Neural progenitor cell (in vitro differentiated cells): ENCODE results near the gene BCAN. TPM values are rescaled to one million over a fixed set of nuclear protein-coding genes. Genes with fewer than 3 reads are reported as not detected.
"Not testable (repeated sequence)": the region's sequence is repeated elsewhere in the genome, so short reads cannot be mapped to it uniquely, and the experiment has no call there.

Experiments used
- DNase-seq: peaks from one replicate; pipeline ENCODE4 v3.0.0-alpha.2; 2016; ENCODE audit warnings: low spot score
- H2AFZ ChIP-seq: fragments of 200-600 bp; sonication (generic); replicated peaks from 2 replicates; pipeline ENCODE4 v1.6.1; 2016; ENCODE audit warnings: antibody characterized with exemption
- H3F3A ChIP-seq: fragments of 200-600 bp; sonication (generic); 2 replicates; pipeline ENCODE4 v1.6.1; 2016; ENCODE audit warnings: antibody characterized with exemption, low read depth
- H3K27ac ChIP-seq: fragments of 200-600 bp; sonication (generic); 2 replicates; pipeline ENCODE4 v1.5.1; 2016; ENCODE audit warnings: mild to moderate bottlenecking
- H3K27me3 ChIP-seq: fragments of 200-600 bp; sonication (generic); 2 replicates; pipeline ENCODE4 v1.6.1; 2016; ENCODE audit warnings: mild to moderate bottlenecking, moderate library complexity
- H3K36me3 ChIP-seq: fragments of 200-600 bp; sonication (generic); 2 replicates; pipeline ENCODE4 v1.5.1; 2016
- H3K4me1 ChIP-seq: fragments of 200-600 bp; sonication (generic); 2 replicates; pipeline ENCODE4 v1.6.1; 2016; ENCODE audit warnings: mixed run types
- H3K4me2 ChIP-seq: fragments of 200-600 bp; sonication (generic); 2 replicates; pipeline ENCODE4 v1.6.1; 2016
- H3K4me3 ChIP-seq: fragments of 200-600 bp; sonication (generic); 2 replicates; pipeline ENCODE4 v1.5.1; 2016
- H3K79me2 ChIP-seq: fragments of 200-600 bp; sonication (generic); 2 replicates; pipeline ENCODE4 v1.6.1; 2016; ENCODE audit warnings: low read depth
- H3K9ac ChIP-seq: fragments of 200-600 bp; sonication (generic); 2 replicates; pipeline ENCODE4 v1.6.1; 2016
- H3K9me3 ChIP-seq: fragments of 200-600 bp; sonication (generic); 2 replicates; pipeline ENCODE4 v1.5.1; 2016; ENCODE audit warnings: low read depth
- H4K20me1 ChIP-seq: fragments of 200-600 bp; sonication (generic); 2 replicates; pipeline ENCODE4 v1.6.1; 2016; ENCODE audit warnings: low read depth
- H3K27ac Mint-ChIP-seq: 3 replicates; pipeline ENCODE4 v1.8.0; 2021; ENCODE audit warnings: mixed read lengths
- H3K27me3 Mint-ChIP-seq: 2 replicates; pipeline ENCODE4 v1.8.0; 2022; ENCODE audit warnings: low read depth, mild to moderate bottlenecking, inconsistent platforms, moderate library complexity, mixed read lengths; ENCODE audit not compliant: insufficient read depth
- H3K36me3 Mint-ChIP-seq: 3 replicates; pipeline ENCODE4 v1.8.0; 2021; ENCODE audit warnings: mixed read lengths
- H3K4me1 Mint-ChIP-seq: 3 replicates; pipeline ENCODE4 v1.8.0; 2021; ENCODE audit warnings: mixed read lengths
- H3K4me3 Mint-ChIP-seq: 3 replicates; pipeline ENCODE4 v1.8.0; 2021; ENCODE audit warnings: mild to moderate bottlenecking, moderate library complexity, mixed read lengths
- H3K9me3 Mint-ChIP-seq: 3 replicates; pipeline ENCODE4 v1.8.0; 2020; ENCODE audit warnings: mixed read lengths
- CTCF ChIP-seq: fragments of 200-600 bp; sonication (generic); IDR thresholded peaks from 2 replicates; pipeline ENCODE4 v1.5.1; 2017; ENCODE audit warnings: antibody characterized with exemption, mild to moderate bottlenecking
- EZH2 ChIP-seq: fragments of 200-600 bp; sonication (generic); IDR thresholded peaks from 2 replicates; pipeline ENCODE4 v1.6.1; 2017; ENCODE audit warnings: antibody characterized with exemption, mild to moderate bottlenecking, moderate library complexity
- EZH2phosphoT487 ChIP-seq: fragments of 200-600 bp; sonication (generic); IDR thresholded peaks from 2 replicates; pipeline ENCODE4 v1.6.1; 2017; ENCODE audit warnings: antibody characterized with exemption
- total RNA-seq: library from RNA; depleted of rRNA; stranded (reverse); fragments of >200 nt; gene quantifications from 2 replicates; pipeline ENCODE4 v1.2.3, GENCODE V29; 2015; ENCODE audit warnings: low replicate concordance

Gene BCAN
- total RNA-seq, 1 donor from 2014 or later: not detected

- no peak overlapping the region for H3K4me3 ChIP-seq
- no peaks in the 10 kb centered on the region for H3K9me3 ChIP-seq
- TF ChIP-seq EZH2phosphoT487 (no peak), EZH2 (no peak), CTCF (no peak)
- no peak overlapping the region for H3K27ac Mint-ChIP-seq
- peaks cover 99% of the 10 kb centered on the region for H3K27me3 ChIP-seq
- peaks cover 6% of the 10 kb centered on the region for H3K4me1 Mint-ChIP-seq
- no peak overlapping the region for H3K4me2 ChIP-seq
- H3K4me3 Mint-ChIP-seq: no peak overlapping the region
- H3F3A ChIP-seq: no peaks in the 10 kb centered on the region
- H3K79me2 ChIP-seq: no peaks in the 10 kb centered on the region
- H2AFZ ChIP-seq: no peak overlapping the region
- no peak overlapping the region for H3K27ac ChIP-seq
- DNase-seq: no peak
- H3K4me1 ChIP-seq: peaks cover 8% of the 10 kb centered on the region
- H3K27me3 Mint-ChIP-seq: peaks cover 20% of the 10 kb centered on the region
- H3K9ac ChIP-seq: no peak overlapping the region
- H3K36me3 ChIP-seq: no peaks in the 10 kb centered on the region
- no peaks in the 10 kb centered on the region for H3K36me3 Mint-ChIP-seq
- H3K9me3 Mint-ChIP-seq: peaks cover 2% of the 10 kb centered on the region
- H4K20me1 ChIP-seq: peaks cover 12% of the 10 kb centered on the region
These were observed 12.0 kb upstream of the BCAN start for GRCh38 chr1:156629823-156630449.

- not testable (repeated sequence) for H3K36me3 Mint-ChIP-seq, H2AFZ ChIP-seq, H3K4me2 ChIP-seq, H3K4me3 ChIP-seq, H3K4me3 Mint-ChIP-seq, H3K27ac ChIP-seq, H3K27ac Mint-ChIP-seq, H3K36me3 ChIP-seq, H3K9ac ChIP-seq, H3K9me3 Mint-ChIP-seq, H3K9me3 ChIP-seq, H3K4me1 ChIP-seq, H3F3A ChIP-seq, H3K79me2 ChIP-seq, H4K20me1 ChIP-seq, DNase-seq, H3K4me1 Mint-ChIP-seq
- TF ChIP-seq CTCF: peak; percentile 32
- peaks cover 17% of the 10 kb centered on the region for H3K27me3 Mint-ChIP-seq
- peaks cover 99% of the 10 kb centered on the region for H3K27me3 ChIP-seq
These were observed 10.8 kb upstream of the BCAN start for GRCh38 chr1:156631152-156631551.

- peaks cover 21% of the 10 kb centered on the region for H3K27me3 Mint-ChIP-seq
- no peak for DNase-seq
These were observed 9.6 kb upstream of the BCAN start for GRCh38 chr1:156632355-156632754.

More at GRCh38 chr1:156632355-156632754, 9.6 kb upstream of the BCAN start:
- Histone ChIP-seq H3K27me3 (peaks cover 99% of the 10 kb centered on the region), H2AFZ (no peak overlapping the region), H3K27ac (no peak overlapping the region), H3K4me2 (no peak overlapping the region), H4K20me1 (no peaks in the 10 kb centered on the region), H3K79me2 (no peaks in the 10 kb centered on the region), H3K36me3 (no peaks in the 10 kb centered on the region), H3K4me3 (no peak overlapping the region), H3K9me3 (no peaks in the 10 kb centered on the region), H3K9ac (no peak overlapping the region), H3K4me1 (no peaks in the 10 kb centered on the region), H3F3A (no peaks in the 10 kb centered on the region)
- Mint-ChIP-seq H3K36me3 (no peaks in the 10 kb centered on the region), H3K27ac (no peak overlapping the region), H3K9me3 (peaks cover 2% of the 10 kb centered on the region), H3K4me1 (no peaks in the 10 kb centered on the region), H3K4me3 (peak overlapping the region; percentile 38)
- TF ChIP-seq EZH2phosphoT487: no peak
- no peak for TF ChIP-seq CTCF
- no peak for TF ChIP-seq EZH2
